ENCODE measurements around the gene CSKMT.
"Not testable (repeated sequence)": the region's sequence is repeated elsewhere in the genome, so short reads cannot be mapped to it uniquely, and the experiment has no call there.

The CSKMT gene

DNA sequence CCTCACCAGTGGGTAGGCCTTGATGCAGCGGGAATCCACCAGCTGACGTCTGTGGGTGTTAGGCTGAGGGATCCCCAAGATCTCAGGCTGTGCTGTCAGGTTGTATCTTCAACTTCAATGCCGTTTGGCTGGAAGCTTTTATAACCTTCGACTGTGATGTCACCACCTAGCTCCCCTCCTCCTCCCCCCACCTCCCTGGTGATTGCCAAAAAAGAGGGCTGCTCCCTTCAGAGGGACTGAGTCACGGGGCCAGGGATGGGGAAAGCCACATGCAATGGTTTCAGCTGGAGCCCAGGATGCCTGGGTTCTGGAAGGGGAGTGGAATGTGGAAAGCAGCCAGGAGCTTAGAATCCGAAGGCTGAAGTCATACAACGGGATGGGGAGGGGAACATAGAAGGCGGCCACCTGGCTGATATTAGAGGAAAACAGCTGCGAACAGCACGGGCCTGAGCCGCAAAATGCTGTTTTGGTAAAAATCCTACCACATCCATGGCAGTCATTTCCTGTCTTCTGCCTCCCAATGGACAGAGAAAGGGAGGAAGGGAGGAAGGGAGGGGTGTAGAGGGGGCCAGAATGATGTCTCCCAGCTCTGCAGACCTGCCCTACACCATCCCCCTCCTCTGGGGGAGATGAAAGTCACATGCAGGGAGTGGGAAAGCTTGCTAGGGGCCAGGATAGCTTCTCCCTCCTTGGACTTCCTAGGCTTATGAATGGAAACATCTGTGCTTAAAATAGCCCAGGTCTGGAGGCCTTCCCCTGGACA is 24.5 kb downstream of the CSKMT start, which contains the start of gene LRRN4CL:
Gene LRRN4CL, minus strand, starts transcription at position 110 of the 763 bp plus-strand sequence. CDS start 1,022 bp downstream, outside the sequence.
- no peak for DNase-seq

DNA sequence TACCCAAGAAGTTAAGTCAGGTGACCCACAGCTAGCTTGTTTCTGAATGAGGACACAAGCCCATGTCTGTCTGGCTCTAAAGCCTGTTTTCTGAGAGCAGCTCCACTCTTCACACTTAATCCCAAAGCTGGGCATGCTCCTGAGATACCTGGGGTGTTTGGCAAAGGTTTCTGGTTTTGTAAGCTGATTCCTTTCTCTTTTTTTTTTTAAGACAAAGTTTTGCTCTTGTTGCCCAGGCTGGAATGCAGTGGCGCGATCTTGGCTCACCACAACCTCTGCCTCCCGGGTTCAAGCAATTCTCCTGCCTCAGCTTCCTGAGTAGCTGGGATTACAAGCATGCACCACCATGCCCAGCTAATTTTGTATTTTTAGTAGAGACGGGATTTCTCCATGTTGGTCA is 28.5 kb downstream of the CSKMT start:
- not testable (repeated sequence) for DNase-seq

DNA sequence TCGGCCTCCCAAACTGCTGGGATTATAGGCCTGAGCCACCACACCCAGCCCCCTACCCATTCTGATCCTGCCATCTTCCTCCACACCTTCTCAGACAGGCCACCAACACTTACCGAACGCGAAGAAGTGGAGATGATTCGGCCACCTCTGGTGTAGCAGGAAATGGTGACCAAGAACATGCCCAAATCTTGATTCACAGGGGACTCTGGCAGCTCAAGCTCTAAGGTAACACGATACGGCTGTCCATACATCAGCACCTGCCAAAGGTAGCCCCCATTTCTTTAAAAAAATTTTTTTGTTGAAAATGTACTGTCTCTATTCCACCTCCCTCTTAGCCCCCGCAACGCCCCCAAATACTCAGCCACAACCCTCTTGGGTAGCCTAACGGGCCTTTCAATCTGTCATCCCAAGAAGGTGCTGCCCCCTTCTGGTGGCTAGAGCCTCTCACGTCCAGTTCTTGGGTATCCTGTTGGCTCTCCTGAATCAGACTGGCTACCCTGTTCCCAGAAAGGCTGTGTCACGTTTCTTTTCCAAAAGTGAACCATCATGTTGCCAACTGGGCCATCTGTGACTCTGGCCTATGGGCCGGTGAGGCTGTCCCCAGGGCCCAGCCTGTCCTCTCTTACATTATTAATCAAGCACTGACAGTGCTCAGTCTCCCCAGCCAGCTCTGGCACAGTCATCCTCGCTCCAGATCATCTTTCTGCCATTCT is 29.5 kb downstream of the CSKMT start:
- peak; percentile 64 to 65 for DNase-seq

DNA sequence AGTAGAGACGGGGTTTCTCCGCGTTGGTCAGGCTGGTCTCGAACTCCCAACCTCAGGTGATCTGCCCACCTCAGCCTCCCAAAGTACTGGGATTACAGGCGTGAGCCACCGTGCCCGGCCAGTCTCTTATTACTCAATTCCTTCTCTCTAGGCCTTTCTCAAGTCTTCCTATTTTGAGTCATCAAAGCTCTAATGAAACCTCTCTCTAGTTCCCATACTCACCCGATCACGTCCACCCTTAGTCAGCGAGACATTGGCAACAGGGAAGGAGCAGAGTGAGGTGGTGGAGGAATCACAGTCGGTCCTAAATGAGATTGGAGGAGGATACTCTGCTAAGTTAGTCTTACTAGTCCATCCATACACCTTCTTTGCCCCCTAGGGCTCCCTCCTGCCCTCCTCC is 37.1 kb downstream of the CSKMT start:
- DNase-seq, result no peak

DNA sequence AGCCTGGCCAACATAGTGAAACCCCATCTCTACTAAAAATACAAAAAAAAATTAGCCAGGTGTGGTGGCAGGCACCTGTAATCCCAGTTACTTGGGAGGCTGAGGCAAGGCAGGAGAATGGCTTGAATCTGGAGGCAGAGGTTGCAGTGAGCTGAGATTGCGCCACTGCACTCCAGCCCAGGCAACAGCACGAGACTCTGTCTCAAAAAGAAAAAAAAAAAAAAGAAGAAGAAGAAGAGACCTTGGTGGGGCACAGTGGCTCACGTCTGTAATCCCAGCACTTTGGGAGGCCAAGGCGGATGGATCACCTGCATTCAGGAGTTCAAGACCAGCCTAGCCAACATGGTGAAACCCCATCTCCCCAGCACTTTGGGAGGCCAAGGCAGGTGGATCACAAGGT is 38.8 kb downstream of the CSKMT start:
- not testable (repeated sequence) for DNase-seq

DNA sequence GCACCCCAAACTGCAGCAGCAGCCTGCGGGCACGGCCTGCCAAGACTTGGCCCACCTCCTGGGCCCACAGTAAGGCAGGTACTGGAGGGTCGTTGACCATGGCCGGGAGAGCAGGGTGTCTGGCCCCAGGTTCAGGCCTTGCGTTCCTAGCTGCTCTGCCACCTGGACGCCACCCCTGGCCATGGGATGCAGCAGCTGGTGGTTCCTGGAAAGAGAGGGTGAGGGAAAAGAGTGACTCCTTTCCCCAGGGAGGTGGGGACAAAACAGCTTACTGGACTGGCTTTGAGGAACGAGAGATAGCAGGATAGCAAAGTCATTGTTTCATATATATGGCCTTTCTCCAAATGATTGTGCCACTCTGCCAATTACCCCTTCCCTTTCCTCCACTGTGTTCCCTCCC is 40.3 kb downstream of the CSKMT start:
- peak in 1 of 2 experiments; percentile 23 for DNase-seq

DNA sequence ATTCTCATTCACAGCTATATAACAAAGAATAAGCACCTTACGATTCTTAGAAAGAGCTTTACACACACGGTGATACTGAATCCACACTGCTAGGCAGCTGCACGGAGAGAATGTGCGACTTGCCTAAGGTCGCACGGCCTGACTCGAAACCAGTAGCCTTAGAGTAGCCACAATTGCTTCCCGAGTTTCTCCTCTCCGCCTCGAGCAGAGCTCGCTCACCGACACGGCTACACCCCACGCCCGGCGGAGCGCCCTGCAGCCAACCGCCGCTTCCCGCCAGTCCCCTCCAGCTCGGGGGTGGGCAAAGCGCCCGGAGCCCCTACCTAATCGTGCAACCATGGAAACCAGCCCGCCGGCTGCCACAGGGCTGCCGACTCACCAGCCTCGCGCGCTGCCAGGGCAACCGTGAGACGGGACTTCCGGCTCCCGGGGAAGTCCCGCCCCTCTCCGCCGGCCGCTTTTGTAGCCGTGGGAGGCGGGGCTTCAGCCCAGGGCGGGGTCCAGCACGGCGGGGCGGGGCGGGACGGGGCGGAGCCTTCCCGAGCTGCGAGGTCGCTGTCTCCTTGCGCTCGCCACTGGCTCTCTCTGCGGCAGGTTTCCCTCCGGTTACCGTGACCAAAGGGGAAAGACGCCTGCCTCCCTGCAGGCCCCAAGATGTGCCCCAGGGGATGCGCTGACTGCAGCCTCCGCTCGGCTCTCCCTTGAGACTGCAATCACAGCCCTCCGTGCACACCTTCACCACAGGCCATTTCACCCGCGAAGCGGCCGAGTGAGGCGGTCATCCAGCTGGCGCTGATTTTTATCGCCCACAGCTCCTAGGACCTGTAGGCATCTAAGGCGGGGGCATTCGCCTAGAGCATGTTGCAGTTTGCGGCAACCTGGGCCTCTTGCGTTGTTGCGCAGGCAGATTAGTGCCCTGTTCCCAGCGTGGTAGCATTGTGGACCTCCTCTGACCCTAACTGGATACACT is 41.1 kb downstream of the CSKMT start:
- peak; percentile 77 to 82 for DNase-seq

- no peak for DNase-seq
Observed at GRCh38 chr11:62706850-62707247, 41.7 kb downstream of the CSKMT start.

DNA sequence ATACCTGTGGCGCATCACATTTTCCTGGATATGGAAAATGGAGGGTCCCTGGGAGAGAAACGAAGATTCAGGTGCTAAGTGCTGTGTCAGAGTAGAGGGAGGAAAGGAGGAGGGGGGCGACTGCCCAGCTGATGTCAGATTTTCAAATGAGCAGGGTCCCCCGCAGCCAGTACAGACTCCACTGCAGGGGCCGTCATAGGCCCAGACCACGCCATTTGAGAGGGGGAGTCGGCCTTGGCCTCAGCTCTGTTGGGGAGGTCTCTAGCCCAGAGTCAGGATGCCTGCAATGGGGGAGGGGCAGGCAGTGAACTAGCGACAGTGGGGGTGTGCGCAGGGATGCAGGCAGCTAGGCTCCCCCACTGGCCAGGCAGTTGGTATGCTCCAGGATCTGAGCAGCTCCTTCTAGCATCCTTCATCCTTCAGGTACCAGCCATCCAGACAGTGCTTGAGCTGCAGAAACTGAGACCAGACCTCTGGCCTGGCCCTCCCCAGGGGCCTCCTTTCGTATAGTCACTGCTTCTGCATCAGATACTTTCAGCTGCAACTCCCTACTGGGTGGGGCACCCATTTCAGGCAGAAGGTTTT is 42.3 kb downstream of the CSKMT start, which contains the start of the genes BSCL2 and GNG3:
Gene BSCL2, minus strand, starts transcription at position 148 of the 585 bp plus-strand sequence. CDS start 229 bp downstream, outside the sequence.
Gene GNG3, plus strand, starts transcription at position 400 of the 585 bp plus-strand sequence. CDS start 620 bp downstream, outside the sequence.
- no peak for DNase-seq

DNA sequence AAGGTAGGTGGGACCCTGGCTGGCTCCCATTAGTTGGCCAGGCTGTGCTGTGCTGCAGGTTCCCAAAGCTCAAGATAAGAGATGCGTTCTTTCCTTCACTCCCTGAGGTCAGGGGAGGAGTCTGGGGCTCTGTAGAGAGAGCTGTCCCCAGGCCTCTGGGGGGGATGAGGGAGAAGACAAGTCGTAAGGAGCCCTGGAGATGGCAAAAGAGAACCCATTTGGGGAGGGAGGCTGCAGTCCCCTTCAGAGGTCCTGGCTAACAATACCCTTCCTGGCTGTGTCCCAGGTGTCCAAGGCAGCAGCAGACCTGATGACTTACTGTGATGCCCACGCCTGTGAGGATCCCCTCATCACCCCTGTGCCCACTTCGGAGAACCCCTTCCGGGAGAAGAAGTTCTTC is 43.3 kb downstream of the CSKMT start:
- no peak for DNase-seq

DNA sequence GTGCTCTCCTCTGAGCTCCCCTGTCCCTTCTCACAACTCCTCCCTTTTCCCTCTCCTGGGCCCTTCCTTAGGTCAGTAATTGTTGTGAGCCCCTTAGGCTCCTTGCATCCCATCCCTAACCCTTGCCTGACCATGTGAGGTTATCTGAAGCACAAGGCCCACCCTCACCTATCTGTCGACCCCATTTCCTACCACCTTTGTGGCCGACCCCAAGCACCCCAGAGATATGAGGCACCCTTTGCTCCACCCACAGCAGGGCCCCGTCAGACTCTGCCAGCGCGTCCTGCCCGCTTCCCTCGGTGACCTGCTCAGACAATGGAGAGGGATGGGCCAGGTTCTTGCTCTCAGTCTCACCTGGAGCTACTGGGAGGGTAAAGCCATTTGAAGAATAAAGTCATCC is 43.7 kb downstream of the CSKMT start:
- DNase-seq, result no peak

- DNase-seq, result peak; percentile 97 to 98
Observed at GRCh38 chr11:62709247-62710000, 44.3 kb downstream of the CSKMT start.

GRCh38 chr11:62710001-62710345 is 44.9 kb downstream of the CSKMT start:
- no peak for DNase-seq

DNA sequence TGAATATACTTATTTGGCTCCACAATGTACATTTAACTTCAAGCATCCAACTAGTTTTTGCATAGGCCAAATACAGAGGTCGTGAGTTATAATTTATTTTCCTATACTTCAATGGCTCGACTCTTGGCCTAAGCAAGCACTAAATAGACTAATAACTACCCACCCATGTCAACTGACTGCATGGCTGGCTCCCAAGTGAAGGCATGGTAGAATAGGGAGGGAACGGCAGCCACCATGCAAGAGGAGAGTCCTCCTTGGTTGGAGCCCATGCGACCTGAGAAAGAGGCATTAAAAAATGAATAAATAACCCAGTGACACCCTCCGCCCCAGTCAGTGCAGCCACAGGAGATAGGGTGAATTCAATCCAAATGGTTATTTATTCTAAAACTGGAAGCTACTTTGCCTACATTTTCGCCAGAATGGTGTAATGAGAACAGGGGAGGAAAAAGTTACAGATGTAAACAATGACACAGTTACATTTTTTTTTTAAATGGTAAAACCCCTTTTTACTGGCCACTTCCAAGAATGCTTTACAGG is 47.2 kb downstream of the CSKMT start:
- no peak for DNase-seq

DNA sequence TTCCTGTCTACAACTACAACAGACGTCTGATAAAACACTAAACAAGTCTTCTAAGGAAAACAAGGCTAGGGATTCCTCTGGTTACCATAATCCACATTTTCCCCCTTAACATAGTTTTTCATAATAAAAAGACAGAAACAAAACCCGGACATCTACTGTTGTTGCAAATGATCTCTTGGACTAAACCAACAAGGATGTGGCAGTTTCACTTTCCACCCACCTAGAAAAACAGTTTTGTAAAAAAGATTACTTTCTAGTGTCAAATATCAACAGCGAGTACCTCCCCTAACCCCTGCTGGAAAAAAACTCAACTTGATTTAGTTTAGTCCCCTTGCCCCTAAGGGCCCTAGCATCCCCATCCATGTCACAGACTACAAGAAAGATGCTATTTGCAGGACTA is 47.7 kb downstream of the CSKMT start:
- DNase-seq, result no peak

DNA sequence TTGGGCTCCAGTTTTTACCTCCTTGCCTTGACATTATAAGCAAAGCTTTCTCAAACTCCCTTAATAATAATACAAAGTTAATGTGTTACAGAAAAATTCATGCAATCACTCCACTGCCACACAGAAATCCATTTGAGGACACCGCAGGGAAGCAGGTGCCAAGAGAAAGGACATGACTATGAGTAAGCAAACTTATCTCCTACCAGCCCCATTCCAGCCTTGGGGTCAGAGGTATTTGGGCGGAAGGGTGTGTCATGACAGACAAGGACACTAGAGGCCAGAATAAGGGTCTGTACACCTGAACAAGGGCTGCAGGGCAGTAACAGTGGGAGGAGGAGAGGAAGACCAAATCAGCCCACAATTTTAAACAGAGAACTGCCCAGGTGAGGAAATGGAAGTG is 48.2 kb downstream of the CSKMT start:
- no peak for DNase-seq

GRCh38 chr11:62715150-62716130 is 50.3 kb downstream of the CSKMT start:
- DNase-seq, result no peak

DNA sequence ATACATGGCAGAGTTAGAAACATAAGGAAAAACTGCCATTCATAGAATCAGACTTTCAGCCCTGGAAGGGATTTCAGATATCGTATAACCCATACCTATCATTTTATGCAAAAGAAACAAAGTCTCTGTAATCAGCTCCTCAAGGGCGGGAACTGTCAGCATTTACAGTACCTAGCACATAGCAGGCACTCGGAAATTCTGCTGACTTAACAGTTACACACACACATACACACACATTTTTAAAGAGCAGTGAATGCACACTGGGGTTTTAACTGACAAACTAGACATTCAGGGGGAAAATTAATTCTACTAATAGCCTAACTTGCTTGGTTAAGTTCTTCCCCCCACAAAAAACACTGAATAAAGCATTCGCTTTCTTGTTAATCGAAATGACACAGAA is 51.1 kb downstream of the CSKMT start:
- DNase-seq, result no peak

DNA sequence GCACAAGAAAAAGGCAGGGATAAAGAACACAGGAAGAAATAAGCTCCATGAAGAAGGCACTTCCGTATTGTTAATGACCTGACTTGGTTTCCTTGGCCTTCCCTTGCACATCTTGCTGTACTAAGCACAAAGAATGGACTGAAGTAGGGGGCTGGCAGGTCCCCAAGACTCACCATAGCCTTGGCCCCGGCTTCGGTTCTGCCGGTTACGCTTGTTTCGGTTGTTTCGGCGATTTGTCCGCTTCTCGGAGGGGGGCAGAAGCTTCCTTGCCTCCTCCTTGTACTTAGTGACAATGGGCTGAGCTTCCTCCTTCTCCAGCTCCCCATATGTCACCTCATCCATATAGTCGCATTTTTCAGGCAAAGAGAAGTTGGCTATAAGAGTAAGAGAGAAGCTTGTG is 51.7 kb downstream of the CSKMT start:
- DNase-seq, result no peak
